ENCODE data around the gene PGAP6. TPM values are rescaled to one million over a fixed set of nuclear protein-coding genes. Genes with fewer than 3 reads are reported as not detected.

Gene PGAP6
- total RNA-seq, 4 donors from 2014 or later: 13.8 to 30.0 (median 19.4) TPM

GRCh38 chr16:361872-362701, 19.7 kb downstream of the PGAP6 start:
- DNase-seq (ENCODE audit: low spot score in 2 of 2): no peak
- no peak overlapping the region for H3K4me3 ChIP-seq (ENCODE audit: low read depth, poor library complexity, severe bottlenecking)
- intact Hi-C loops (cut with DNase I; ENCODE audit: low total_unique reads): no loop called here
- 15 to 17% methylated on average over 25 to 27 of the region's 30 CpGs for WGBS, 2 donors
- TF ChIP-seq POLR2A (IDR thresholded peaks at IDR 0.05) (no peak), CTCF (IDR thresholded peaks at IDR 0.05) (no peak)

GRCh38 chr16:361341-361871, 20.4 kb downstream of the PGAP6 start:
- DNase-seq (ENCODE audit: low spot score in 2 of 2): no peak
- no peak overlapping the region for H3K4me3 ChIP-seq (ENCODE audit: low read depth, poor library complexity, severe bottlenecking)
- intact Hi-C loops (cut with DNase I; ENCODE audit: low total_unique reads): no loop called here
- WGBS, 2 donors: 80 to 82% methylated on average over 30 of the region's 30 CpGs
- TF ChIP-seq POLR2A (IDR thresholded peaks at IDR 0.05) (no peak), CTCF (IDR thresholded peaks at IDR 0.05) (no peak)

GRCh38 chr16:360698-361336, 21.0 kb downstream of the PGAP6 start:
- no peak for DNase-seq (ENCODE audit: low spot score in 2 of 2)
- WGBS, 2 donors: 86 to 89% methylated on average over 46 to 47 of the region's 47 CpGs
- intact Hi-C loops (cut with DNase I; ENCODE audit: low total_unique reads): no loop called here
- no peak overlapping the region for H3K4me3 ChIP-seq (ENCODE audit: low read depth, poor library complexity, severe bottlenecking)
- TF ChIP-seq CTCF (IDR thresholded peaks at IDR 0.05): no peak
- no peak for TF ChIP-seq POLR2A (IDR thresholded peaks at IDR 0.05)

- 88 to 90% methylated on average over 40 to 44 of the region's 47 CpGs for WGBS, 2 donors
These were observed 21.7 kb downstream of the PGAP6 start for GRCh38 chr16:359871-360697.

More at GRCh38 chr16:359871-360697, 21.7 kb downstream of the PGAP6 start:
- intact Hi-C loops (cut with DNase I; ENCODE audit: low total_unique reads): no loop called here
- H3K4me3 ChIP-seq (ENCODE audit: low read depth, poor library complexity, severe bottlenecking): no peak overlapping the region
- no peak for DNase-seq (ENCODE audit: low spot score in 2 of 2)
- TF ChIP-seq POLR2A (IDR thresholded peaks at IDR 0.05) (no peak), CTCF (IDR thresholded peaks at IDR 0.05) (no peak)

Data from lower leg skin (tissue), 4 donors.